Measurements from ENCODE around the gene GBE1. TPM values are rescaled to one million over a fixed set of nuclear protein-coding genes. Genes with fewer than 3 reads are reported as not detected.
A peak's percentile ranks its signal among the peaks of the same experiment; 100 is the strongest.

GBE1 gene
- total RNA-seq, 3 donors from 2014 or later = 34.4 to 148 (median 49.8) TPM

- H3K9me3 ChIP-seq = no peaks in the 10 kb centered on the region
- no peak for DNase-seq (ENCODE audit: low spot score in 2 of 2)
- TF ChIP-seq POLR2A (IDR thresholded peaks at IDR 0.05) (no peak), POLR2AphosphoS5 (IDR thresholded peaks at IDR 0.05) (no peak), CTCF (IDR thresholded peaks at IDR 0.05) (no peak)
- H3K4me3 ChIP-seq = no peak overlapping the region
- H3K27me3 ChIP-seq = no peaks in the 10 kb centered on the region
- H3K4me1 ChIP-seq = no peaks in the 10 kb centered on the region
- no peaks in the 10 kb centered on the region for H3K36me3 ChIP-seq
- intact Hi-C loops (cut with DNase I; ENCODE audit: low total_unique reads) = no loop called here
- H3K27ac ChIP-seq = no peak overlapping the region
These were observed 269.4 kb downstream of the GBE1 start for GRCh38 chr3:81492040-81492439.

DNA sequence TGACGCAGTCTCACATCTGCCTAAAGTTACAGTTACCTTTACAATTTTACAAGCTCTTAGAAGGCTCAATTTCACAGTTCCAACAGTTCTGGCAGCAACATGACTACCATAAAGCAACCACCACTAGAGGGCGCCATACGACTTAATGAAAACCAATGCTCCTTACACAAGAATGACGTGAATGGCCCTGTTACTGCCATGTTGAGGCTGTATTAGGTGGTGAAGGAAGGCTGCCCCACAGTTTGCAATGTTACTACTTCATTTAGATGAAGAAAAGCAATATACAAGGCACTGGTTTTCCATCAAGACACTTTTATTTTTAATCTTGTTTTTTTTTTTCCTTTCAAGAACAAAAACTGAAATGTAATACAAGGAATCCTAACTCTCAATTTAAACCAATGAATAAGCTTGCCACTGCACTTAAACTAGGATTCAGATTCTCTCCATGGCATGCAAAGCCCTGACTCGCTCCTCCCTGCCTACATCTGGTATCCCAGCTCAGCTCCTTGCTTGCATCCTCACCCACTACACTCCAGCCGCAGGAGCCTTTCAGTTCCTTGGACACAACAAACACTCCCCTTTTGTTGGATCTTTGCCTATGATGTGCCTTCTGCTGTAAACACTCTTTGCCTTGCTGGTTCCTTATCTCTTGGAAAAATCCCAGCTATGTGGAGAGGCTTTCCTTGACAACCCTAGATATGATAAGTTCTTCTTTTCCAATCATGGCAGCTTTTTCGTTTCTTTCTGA, 270.7 kb downstream of the GBE1 start:
- H3K4me1 ChIP-seq = no peaks in the 10 kb centered on the region
- intact Hi-C loops (cut with DNase I; ENCODE audit: low total_unique reads) = no loop called here
- no peaks in the 10 kb centered on the region for H3K36me3 ChIP-seq
- no peaks in the 10 kb centered on the region for H3K9me3 ChIP-seq
- H3K27ac ChIP-seq = no peak overlapping the region
- H3K27me3 ChIP-seq = no peaks in the 10 kb centered on the region
- peak; percentile 48 to 76 for DNase-seq (ENCODE audit: low spot score in 2 of 2)
- no peak overlapping the region for H3K4me3 ChIP-seq
- no peak for TF ChIP-seq POLR2A (IDR thresholded peaks at IDR 0.05)
- peak; percentile 26 to 45 (median 45) for TF ChIP-seq CTCF (IDR thresholded peaks at IDR 0.05)

GRCh38 chr3:81485444-81485865, 276.0 kb downstream of the GBE1 start:
- TF ChIP-seq POLR2AphosphoS5 (IDR thresholded peaks at IDR 0.05) (no peak), POLR2A (IDR thresholded peaks at IDR 0.05) (no peak), CTCF (IDR thresholded peaks at IDR 0.05) (no peak)

DNA sequence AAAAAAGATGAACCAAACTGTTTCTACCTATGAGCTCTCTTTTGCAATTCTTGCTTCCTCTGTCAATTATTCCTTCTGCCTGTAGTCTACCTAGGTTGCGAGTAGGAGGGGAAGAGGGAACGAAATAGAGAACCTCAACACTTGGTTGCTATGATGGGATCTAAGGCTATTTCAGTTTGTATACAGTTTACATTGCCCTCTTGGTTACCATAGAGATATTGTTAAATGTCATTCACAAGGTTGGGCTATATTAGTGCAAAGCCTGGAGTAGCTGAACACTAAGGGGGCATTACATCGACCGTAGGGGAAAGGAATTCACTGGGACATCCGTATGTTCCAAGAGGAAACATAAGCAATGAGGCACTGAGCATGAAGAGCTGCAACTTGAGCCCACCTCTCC, 276.9 kb downstream of the GBE1 start:
- TF ChIP-seq POLR2A (IDR thresholded peaks at IDR 0.05) = no peak
- no peak for TF ChIP-seq POLR2AphosphoS5 (IDR thresholded peaks at IDR 0.05)
- TF ChIP-seq CTCF (IDR thresholded peaks at IDR 0.05) = no peak
- no peaks in the 10 kb centered on the region for H3K9me3 ChIP-seq
- no peaks in the 10 kb centered on the region for H3K4me1 ChIP-seq
- intact Hi-C loops (cut with DNase I; ENCODE audit: low total_unique reads) = no loop called here
- no peak for DNase-seq (ENCODE audit: low spot score in 2 of 2)
- no peak overlapping the region for H3K27ac ChIP-seq
- no peaks in the 10 kb centered on the region for H3K27me3 ChIP-seq
- no peaks in the 10 kb centered on the region for H3K36me3 ChIP-seq
- H3K4me3 ChIP-seq = no peak overlapping the region

More at GRCh38 chr3:81485444-81485865, 276.0 kb downstream of the GBE1 start:
- Histone ChIP-seq H3K27me3 (no peaks in the 10 kb centered on the region), H3K9me3 (no peaks in the 10 kb centered on the region), H3K4me1 (no peaks in the 10 kb centered on the region), H3K27ac (peak overlapping the region in 1 of 2 donors; percentile 35), H3K4me3 (peak overlapping the region in 1 of 3 donors; percentile 20), H3K36me3 (no peaks in the 10 kb centered on the region)
- intact Hi-C loops (cut with DNase I; ENCODE audit: low total_unique reads) = no loop called here
- no peak for DNase-seq (ENCODE audit: low spot score in 2 of 2)

GRCh38 chr3:81483046-81483445, 278.4 kb downstream of the GBE1 start:
- Histone ChIP-seq H3K36me3 (no peaks in the 10 kb centered on the region), H3K27me3 (no peaks in the 10 kb centered on the region), H3K9me3 (no peaks in the 10 kb centered on the region), H3K4me1 (no peaks in the 10 kb centered on the region), H3K27ac (no peak overlapping the region), H3K4me3 (no peak overlapping the region)
- intact Hi-C loops (cut with DNase I; ENCODE audit: low total_unique reads) = no loop called here
- no peak for DNase-seq (ENCODE audit: low spot score in 2 of 2)
- TF ChIP-seq CTCF (IDR thresholded peaks at IDR 0.05) (no peak), POLR2A (IDR thresholded peaks at IDR 0.05) (no peak), POLR2AphosphoS5 (IDR thresholded peaks at IDR 0.05) (no peak)

All from breast epithelium (tissue), 4 donors.